Calu3 (cell line): ENCODE results near the gene GADL1. TPM values are rescaled to one million over a fixed set of nuclear protein-coding genes. Genes with fewer than 3 reads are reported as not detected.

Experiments
- BruUV-seq: library from RNA; stranded (reverse); fragments of 400-500 nt; replicated peaks from 2 replicates; lab custom pipeline; 2021; lab: Mats Ljungman, UMichigan
- CTCF ChIA-PET: fragments of 300-600 bp; sonication (Branson Sonifier 250); formaldehyde crosslinking; loops from one replicate; lab custom pipeline; 2022; ENCODE audit warnings: antibody characterized with exemption; lab: Charles Lee
- DNase-seq: peaks from one replicate; pipeline ENCODE4 v3.0.0; 2022
- H3K27ac Mint-ChIP-seq: one replicate; pipeline ENCODE4 v1.8.0; 2022; ENCODE audit warnings: mixed read lengths; ENCODE audit not compliant: unreplicated experiment
- H3K27me3 Mint-ChIP-seq: one replicate; pipeline ENCODE4 v1.8.0; 2022; ENCODE audit warnings: mixed read lengths; ENCODE audit not compliant: unreplicated experiment
- H3K36me3 Mint-ChIP-seq: one replicate; pipeline ENCODE4 v1.8.0; 2022; ENCODE audit warnings: mild to moderate bottlenecking, moderate library complexity, mixed read lengths; ENCODE audit not compliant: insufficient read depth, unreplicated experiment
- H3K4me1 Mint-ChIP-seq: one replicate; pipeline ENCODE4 v1.8.0; 2022; ENCODE audit warnings: mild to moderate bottlenecking, low read depth, mixed read lengths; ENCODE audit not compliant: unreplicated experiment
- H3K4me3 Mint-ChIP-seq: one replicate; pipeline ENCODE4 v1.8.0; 2022; ENCODE audit warnings: mild to moderate bottlenecking, low read depth, moderate library complexity, mixed read lengths; ENCODE audit not compliant: unreplicated experiment
- H3K9me3 Mint-ChIP-seq: one replicate; pipeline ENCODE4 v1.8.0; 2022; ENCODE audit warnings: low read depth, mixed read lengths; ENCODE audit not compliant: unreplicated experiment
- intact Hi-C: fragments of 100-400 bp; cut with micrococcal nuclease; formaldehyde crosslinking; loops from one replicate; pipeline ENCODE4 v1.10.0; 2022; ENCODE audit not compliant: unreplicated experiment
- total RNA-seq: library from RNA; stranded (reverse); gene quantifications from 2 replicates; pipeline ENCODE4 v1.2.3, GENCODE V29; 2022
- TF ChIP-seq, protein P1 (sequence below): fragments of 200-600 bp; IDR thresholded peaks from one replicate; pipeline ENCODE4 v1.8.0; 2022; ENCODE audit warnings: antibody characterized with exemption; ENCODE audit not compliant: unreplicated experiment

Gene GADL1
- total RNA-seq, 1 experiment from 2014 or later: not detected

DNA sequence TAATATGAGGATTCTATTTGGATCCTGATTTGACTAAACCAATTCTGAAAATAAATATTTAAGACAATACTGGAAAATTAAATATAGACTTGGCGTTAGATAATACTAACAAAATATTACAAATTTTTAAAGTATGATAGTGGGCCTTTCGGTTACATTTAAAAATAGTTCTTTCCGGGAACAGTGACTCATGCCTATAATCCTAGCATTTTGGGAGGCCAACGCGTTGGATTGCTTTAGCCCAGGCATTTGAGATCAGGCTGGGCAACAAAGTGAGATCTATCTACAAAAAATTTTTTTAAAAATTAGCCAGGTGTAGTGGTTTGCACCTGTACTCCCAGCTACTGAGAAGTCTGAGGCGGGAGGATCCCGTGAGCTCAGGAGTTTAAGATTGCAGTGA, 30.3 kb upstream of the GADL1 start:
- Mint-ChIP-seq H3K27ac (no peak overlapping the region), H3K9me3 (no peaks in the 10 kb centered on the region), H3K4me3 (no peak overlapping the region), H3K36me3 (no peaks in the 10 kb centered on the region), H3K4me1 (no peaks in the 10 kb centered on the region), H3K27me3 (no peaks in the 10 kb centered on the region)
- no TSS peak for BruUV-seq
- CTCF ChIA-PET: no interaction called here
- no peak for DNase-seq
- intact Hi-C loops: no loop called here
- TF ChIP-seq, protein P1, sequence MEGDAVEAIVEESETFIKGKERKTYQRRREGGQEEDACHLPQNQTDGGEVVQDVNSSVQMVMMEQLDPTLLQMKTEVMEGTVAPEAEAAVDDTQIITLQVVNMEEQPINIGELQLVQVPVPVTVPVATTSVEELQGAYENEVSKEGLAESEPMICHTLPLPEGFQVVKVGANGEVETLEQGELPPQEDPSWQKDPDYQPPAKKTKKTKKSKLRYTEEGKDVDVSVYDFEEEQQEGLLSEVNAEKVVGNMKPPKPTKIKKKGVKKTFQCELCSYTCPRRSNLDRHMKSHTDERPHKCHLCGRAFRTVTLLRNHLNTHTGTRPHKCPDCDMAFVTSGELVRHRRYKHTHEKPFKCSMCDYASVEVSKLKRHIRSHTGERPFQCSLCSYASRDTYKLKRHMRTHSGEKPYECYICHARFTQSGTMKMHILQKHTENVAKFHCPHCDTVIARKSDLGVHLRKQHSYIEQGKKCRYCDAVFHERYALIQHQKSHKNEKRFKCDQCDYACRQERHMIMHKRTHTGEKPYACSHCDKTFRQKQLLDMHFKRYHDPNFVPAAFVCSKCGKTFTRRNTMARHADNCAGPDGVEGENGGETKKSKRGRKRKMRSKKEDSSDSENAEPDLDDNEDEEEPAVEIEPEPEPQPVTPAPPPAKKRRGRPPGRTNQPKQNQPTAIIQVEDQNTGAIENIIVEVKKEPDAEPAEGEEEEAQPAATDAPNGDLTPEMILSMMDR: no peak

DNA sequence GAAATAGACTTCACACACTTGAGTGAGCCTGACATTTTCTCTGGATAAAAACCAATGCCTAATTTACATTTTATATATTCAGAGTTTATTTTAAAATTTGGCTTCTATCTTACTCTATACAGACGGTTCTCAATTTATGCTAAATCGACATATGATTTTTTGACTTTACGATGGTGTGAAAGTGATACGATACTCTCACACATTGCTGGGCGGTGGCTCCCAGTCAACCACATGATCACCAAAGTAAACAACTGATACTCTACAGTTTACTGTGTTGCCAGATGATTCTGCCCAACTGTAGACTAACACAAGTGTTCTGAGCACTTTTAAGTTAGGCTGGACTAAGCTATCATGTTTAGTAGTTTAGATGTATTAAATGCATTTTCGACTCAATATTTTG, 25.1 kb upstream of the GADL1 start:
- CTCF ChIA-PET: no interaction called here
- Mint-ChIP-seq H3K4me1 (no peaks in the 10 kb centered on the region), H3K27me3 (peaks cover 21% of the 10 kb centered on the region), H3K4me3 (no peak overlapping the region), H3K36me3 (no peaks in the 10 kb centered on the region), H3K9me3 (no peaks in the 10 kb centered on the region), H3K27ac (no peak overlapping the region)
- intact Hi-C loops: no loop called here
- DNase-seq: no peak
- no TSS peak for BruUV-seq
- TF ChIP-seq, protein P1: no peak

DNA sequence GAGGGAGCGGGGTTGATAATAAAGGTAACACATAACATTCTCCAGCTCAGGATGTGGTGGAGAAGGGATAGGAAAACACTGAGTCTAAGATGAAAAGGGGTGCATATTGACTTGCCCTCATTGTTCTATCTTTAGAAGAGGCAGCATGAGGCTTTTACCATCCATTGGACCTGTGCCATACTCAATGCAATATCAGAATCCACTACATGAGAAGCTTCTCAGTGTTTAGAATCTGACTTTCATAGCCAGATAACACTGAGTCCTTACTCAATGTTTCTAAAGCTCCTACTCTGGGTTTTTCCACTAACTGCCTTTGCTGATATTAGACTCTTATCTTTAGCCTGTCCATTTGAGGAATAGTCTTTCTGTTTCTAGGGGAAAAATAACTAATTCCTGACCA, 24.3 kb upstream of the GADL1 start:
- intact Hi-C loops: no loop called here
- BruUV-seq: no TSS peak
- Mint-ChIP-seq H3K27ac (no peak overlapping the region), H3K4me1 (no peaks in the 10 kb centered on the region), H3K27me3 (peaks cover 21% of the 10 kb centered on the region), H3K36me3 (no peaks in the 10 kb centered on the region), H3K4me3 (no peak overlapping the region), H3K9me3 (no peaks in the 10 kb centered on the region)
- DNase-seq: no peak
- CTCF ChIA-PET: interaction anchor here (0.6 kb wide), 2 partner anchors 10 to 833 kb away, joined by 3 read pairs; no protein-coding TSS in a partner anchor
- TF ChIP-seq, protein P1: no peak

DNA sequence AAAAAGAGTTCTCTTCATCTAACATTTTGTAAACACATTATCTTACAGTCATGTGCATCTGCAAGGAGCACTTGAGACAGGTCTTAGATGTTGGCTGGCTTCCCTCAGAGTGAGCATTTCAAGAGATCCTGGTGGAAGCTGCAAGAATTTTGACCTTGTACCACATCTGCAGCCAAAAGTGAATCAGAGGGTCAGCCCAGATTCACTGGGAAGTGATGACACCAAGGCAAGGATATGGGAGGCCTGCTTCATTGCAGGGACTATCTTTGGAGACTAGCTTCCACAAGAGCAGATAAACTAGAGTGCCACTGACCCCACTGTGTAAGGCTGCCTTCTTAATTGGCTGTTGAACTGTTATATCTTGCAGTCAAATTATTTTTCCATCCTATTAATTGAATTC, 21.3 kb upstream of the GADL1 start:
- Mint-ChIP-seq H3K9me3 (no peaks in the 10 kb centered on the region), H3K4me1 (no peaks in the 10 kb centered on the region), H3K36me3 (no peaks in the 10 kb centered on the region), H3K4me3 (no peak overlapping the region), H3K27ac (no peak overlapping the region), H3K27me3 (peaks cover 39% of the 10 kb centered on the region)
- TF ChIP-seq, protein P1: no peak
- no peak for DNase-seq
- CTCF ChIA-PET: no interaction called here
- intact Hi-C loops: no loop called here
- no TSS peak for BruUV-seq
